Upper lobe of left lung (tissue), 6 donors: ENCODE results near the gene RASIP1. TPM values are rescaled to one million over a fixed set of nuclear protein-coding genes. Genes with fewer than 3 reads are reported as not detected.
A peak's percentile ranks its signal among the peaks of the same experiment; 100 is the strongest.

Source experiments
- ATAC-seq, 2 donors: fragments of 200-7000 bp; cut with Tn5 transposase; one replicate each; pipeline ENCODE4 v1.9.1; 2022; ENCODE audit warnings: mild to moderate bottlenecking in 2 of 2, moderate library complexity in 2 of 2; ENCODE audit not compliant: low FRiP score in 2 of 2
- DNase-seq, 2 donors: peaks; one replicate each; pipeline ENCODE4 v3.0.0-alpha.2; 2019 to 2020
- H3K27ac ChIP-seq, 4 donors: fragments of 200-600 bp; sonication (generic); one replicate each; pipeline ENCODE4 v1.5.1; 2016 to 2019
- H3K27me3 ChIP-seq, 4 donors: fragments of 200-600 bp; sonication (generic); one replicate each; pipeline ENCODE4 v1.5.1; 2017 to 2019
- H3K36me3 ChIP-seq, 4 donors: fragments of 200-600 bp; sonication (generic); one replicate each; pipeline ENCODE4 v1.5.1; 2016 to 2019
- H3K4me1 ChIP-seq, 4 donors: fragments of 200-600 bp; sonication (generic); one replicate each; pipeline ENCODE4 v1.5.1; 2018 to 2019
- H3K4me3 ChIP-seq, 4 donors: fragments of 200-600 bp; sonication (generic); one replicate each; pipeline ENCODE4 v1.5.1; 2017 to 2019; ENCODE audit warnings: mild to moderate bottlenecking in 2 of 4, moderate library complexity in 1 of 4
- H3K9me3 ChIP-seq, 4 donors: fragments of 200-600 bp; sonication (generic); one replicate each; pipeline ENCODE4 v1.5.1; 2018 to 2019
- EP300 ChIP-seq, 4 donors: sonication (generic); formaldehyde crosslinking; IDR thresholded peaks; one replicate each; pipeline ENCODE4 v1.5.1; 2017; ENCODE audit warnings: antibody characterized with exemption in 4 of 4, control low read depth in 2 of 4
- POLR2A ChIP-seq, 4 donors: fragments of 450-650 bp; IDR thresholded peaks; one replicate each; pipeline ENCODE4 v1.5.1; 2016 to 2017; ENCODE audit warnings: antibody characterized with exemption in 4 of 4, mild to moderate bottlenecking in 2 of 4
- POLR2AphosphoS5 ChIP-seq, 2 donors: sonication (generic); formaldehyde crosslinking; IDR thresholded peaks; one replicate each; pipeline ENCODE4 v1.5.1; 2017; ENCODE audit warnings: antibody characterized with exemption in 2 of 2
- WGBS, 2 donors: methylation state at CpG; one replicate each; pipeline ENCODE4 v1.1.5; 2017 to 2018; 5-methylcytosine and 5-hydroxymethylcytosine counted together
- total RNA-seq, 6 donors: library from RNA; depleted of rRNA in 4 of 6; stranded (reverse); fragments of >200 nt in 4 of 6; gene quantifications; one replicate each; pipeline versions ENCODE4 v1.1.0 to v1.2.1, GENCODE V29; 2016 to 2021
- TF ChIP-seq, protein P1 (sequence below), 6 experiments: fragments of 450-650 bp in 4 of 6; fragments of 200-600 bp in 2 of 6; sonication (generic) in 2 of 6; IDR thresholded peaks; one replicate each; pipeline ENCODE4 v1.5.1; 2016 to 2019; ENCODE audit warnings: antibody characterized with exemption in 6 of 6
- donor health status: DM: no; HTN: no; CAD: no; lungs with moderate emphysema.
- donor health status: DM: no; HTN: yes; CAD: no; lungs with severe emphysema.

Gene RASIP1
- total RNA-seq, 6 donors from 2014 or later = 14.7 to 74.4 (median 26.3) TPM

- Histone ChIP-seq H3K27me3 (no peaks in the 10 kb centered on the region), H3K27ac (peak overlapping the region in 3 of 4 donors; percentile 83 to 87 (median 87)), H3K4me3 (no peak overlapping the region), H3K9me3 (peaks cover 0 to 4% (median 0%) of the 10 kb centered on the region in 4 donors), H3K36me3 (peaks cover 0 to 6% (median 0%) of the 10 kb centered on the region in 4 donors), H3K4me1 (peaks cover 42 to 67% (median 53%) of the 10 kb centered on the region in 4 donors)
- DNase-seq (peak in 1 of 2 donors; percentile 75), ATAC-seq (no peak)
- WGBS, 2 donors = 70 to 71% methylated on average over 13 to 19 of the region's 19 CpGs
- no peak for TF ChIP-seq EP300 (IDR thresholded peaks at IDR 0.05)
Measured at GRCh38 chr19:48715681-48716171, 24.7 kb downstream of the RASIP1 start.

DNA sequence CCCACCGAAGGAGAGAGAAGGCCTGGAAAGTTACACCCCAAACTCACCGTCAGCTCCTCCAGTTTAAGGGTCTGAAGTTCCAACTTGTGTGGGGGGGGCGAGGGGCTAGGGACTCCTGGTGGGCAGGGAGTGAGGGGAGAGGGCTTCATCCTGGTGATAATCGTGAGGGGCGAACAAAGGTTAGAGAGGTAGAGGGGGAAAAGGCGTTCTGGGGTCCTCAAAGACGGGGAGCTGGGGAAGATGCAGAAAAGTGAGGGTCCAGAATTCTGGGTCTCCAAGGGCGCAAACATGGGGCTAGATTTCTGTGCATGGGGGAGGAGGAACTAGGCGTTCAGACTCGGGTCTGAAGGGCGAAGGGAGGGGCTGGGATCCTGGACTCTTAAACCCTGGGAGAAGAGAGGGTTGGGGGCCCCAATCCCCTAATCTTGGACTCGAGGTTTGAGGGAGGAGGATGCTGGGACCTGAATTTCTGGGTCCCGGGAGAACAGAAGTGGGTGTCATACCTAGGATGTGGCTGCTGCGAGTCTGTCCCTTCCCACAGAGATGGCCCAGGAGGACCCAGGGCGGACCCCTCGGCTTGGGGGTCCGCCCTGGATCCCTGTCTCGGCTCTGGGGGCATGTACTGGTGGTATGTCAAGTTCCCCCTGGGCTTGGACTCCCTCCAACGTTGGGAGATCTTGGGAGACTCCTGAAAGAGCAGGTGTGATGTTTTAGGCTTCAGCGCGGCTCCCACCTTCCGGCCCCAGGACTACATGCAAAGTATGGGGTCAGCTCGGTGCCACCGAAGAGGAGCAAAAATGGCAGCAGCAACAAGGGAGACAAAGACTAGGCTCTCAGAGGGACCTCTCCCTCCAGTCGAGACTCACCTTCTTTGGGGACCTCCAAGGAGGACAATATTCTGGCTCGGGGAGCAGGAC is 25.4 kb downstream of the RASIP1 start:
- no peak for ATAC-seq

DNA sequence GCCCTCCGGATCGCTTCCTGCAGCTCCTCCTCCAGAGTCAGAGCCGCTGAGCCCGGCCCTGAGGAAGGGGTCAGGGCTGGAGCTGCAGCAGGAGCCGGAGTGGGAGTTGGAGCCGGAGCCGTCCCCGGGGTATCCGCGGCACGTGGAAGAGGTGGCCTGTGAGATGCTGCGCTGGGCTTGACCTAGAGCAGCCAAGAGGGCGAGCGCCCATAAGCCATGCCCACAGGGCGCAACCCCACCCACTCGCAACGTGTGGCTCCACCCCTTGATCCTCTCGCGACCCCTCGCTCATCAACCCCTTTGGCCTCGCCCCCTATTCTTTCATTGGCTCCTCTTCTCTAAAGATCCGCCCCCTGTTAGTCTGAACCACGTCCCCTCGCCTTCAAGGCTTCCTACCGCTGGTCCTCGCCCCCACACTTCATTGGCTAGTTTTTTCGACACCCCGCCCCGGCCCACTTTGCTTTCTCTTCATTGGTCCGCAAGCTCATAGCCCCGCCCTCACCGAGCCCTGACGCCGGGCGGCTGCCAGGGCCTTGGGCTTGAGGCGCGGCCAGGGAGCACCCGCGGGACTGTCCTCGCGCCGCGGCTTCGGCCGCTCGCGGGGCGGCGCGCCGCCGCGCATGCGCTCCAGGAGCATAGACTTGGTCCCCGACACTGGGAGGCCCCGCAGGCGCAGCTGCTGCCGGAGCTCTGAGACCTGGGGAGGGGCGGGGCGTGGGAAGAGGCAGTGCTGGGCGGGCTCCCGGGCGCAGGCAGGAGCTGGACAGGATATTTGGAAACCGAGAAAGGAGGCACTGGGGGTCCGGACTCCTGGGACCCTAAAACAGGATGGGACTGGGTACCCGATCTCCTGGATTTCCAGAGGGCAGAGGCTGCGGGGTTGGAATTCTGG is 26.3 kb downstream of the RASIP1 start:
- H3K27ac ChIP-seq = peak overlapping the region; percentile 57 to 87 (median 85)
- peak overlapping the region; percentile 59 to 77 (median 67) for H3K4me3 ChIP-seq
- peak; percentile 96 to 97 for ATAC-seq
- no peaks in the 10 kb centered on the region for H3K27me3 ChIP-seq
- H3K4me1 ChIP-seq = peaks cover 29 to 52% (median 41%) of the 10 kb centered on the region in 4 donors
- WGBS, 2 donors = 0 to 2% methylated on average over 28 to 43 of the region's 67 CpGs
- peaks cover 0 to 4% (median 0%) of the 10 kb centered on the region in 4 donors for H3K9me3 ChIP-seq
- peak; percentile 98 to 99 for DNase-seq
- TF ChIP-seq POLR2AphosphoS5 (IDR thresholded peaks at IDR 0.05) = peak in 1 of 2 donors; percentile 42
- peak in 1 of 4 donors; percentile 67 for TF ChIP-seq POLR2A (IDR thresholded peaks at IDR 0.05)
- TF ChIP-seq, protein P1, sequence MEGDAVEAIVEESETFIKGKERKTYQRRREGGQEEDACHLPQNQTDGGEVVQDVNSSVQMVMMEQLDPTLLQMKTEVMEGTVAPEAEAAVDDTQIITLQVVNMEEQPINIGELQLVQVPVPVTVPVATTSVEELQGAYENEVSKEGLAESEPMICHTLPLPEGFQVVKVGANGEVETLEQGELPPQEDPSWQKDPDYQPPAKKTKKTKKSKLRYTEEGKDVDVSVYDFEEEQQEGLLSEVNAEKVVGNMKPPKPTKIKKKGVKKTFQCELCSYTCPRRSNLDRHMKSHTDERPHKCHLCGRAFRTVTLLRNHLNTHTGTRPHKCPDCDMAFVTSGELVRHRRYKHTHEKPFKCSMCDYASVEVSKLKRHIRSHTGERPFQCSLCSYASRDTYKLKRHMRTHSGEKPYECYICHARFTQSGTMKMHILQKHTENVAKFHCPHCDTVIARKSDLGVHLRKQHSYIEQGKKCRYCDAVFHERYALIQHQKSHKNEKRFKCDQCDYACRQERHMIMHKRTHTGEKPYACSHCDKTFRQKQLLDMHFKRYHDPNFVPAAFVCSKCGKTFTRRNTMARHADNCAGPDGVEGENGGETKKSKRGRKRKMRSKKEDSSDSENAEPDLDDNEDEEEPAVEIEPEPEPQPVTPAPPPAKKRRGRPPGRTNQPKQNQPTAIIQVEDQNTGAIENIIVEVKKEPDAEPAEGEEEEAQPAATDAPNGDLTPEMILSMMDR (IDR thresholded peaks at IDR 0.05) = no peak
- no peaks in the 10 kb centered on the region for H3K36me3 ChIP-seq

More for the DNA sequence above, 25.4 kb downstream of the RASIP1 start:
- TF ChIP-seq, protein P1 (IDR thresholded peaks at IDR 0.05) = no peak
- no peak for TF ChIP-seq EP300 (IDR thresholded peaks at IDR 0.05)
- TF ChIP-seq POLR2AphosphoS5 (IDR thresholded peaks at IDR 0.05) = no peak
- TF ChIP-seq POLR2A (IDR thresholded peaks at IDR 0.05) = no peak
- 67 to 69% methylated on average over 24 to 25 of the region's 26 CpGs for WGBS, 2 donors
- peaks cover 37 to 60% (median 48%) of the 10 kb centered on the region in 4 donors for H3K4me1 ChIP-seq
- peak overlapping the region; percentile 3 to 77 (median 66) for H3K4me3 ChIP-seq
- H3K36me3 ChIP-seq = no peaks in the 10 kb centered on the region
- H3K9me3 ChIP-seq = peaks cover 0 to 4% (median 0%) of the 10 kb centered on the region in 4 donors
- peak overlapping the region; percentile 57 to 87 (median 85) for H3K27ac ChIP-seq
- H3K27me3 ChIP-seq = no peaks in the 10 kb centered on the region
- DNase-seq = peak in 1 of 2 donors; percentile 33

GRCh38 chr19:48713041-48713863 is 27.2 kb downstream of the RASIP1 start:
- ATAC-seq (no peak), DNase-seq (peak in 1 of 2 donors; percentile 36)
- peaks cover 23 to 46% (median 34%) of the 10 kb centered on the region in 4 donors for H3K4me1 ChIP-seq
- H3K27ac ChIP-seq = peak overlapping the region in 3 of 4 donors; percentile 53 to 87 (median 59)
- H3K9me3 ChIP-seq = peaks cover 0 to 4% (median 0%) of the 10 kb centered on the region in 4 donors
- whole genome bisulfite sequencing, 2 donors = 20 to 24% methylated on average over 13 to 25 of the region's 25 CpGs
- H3K27me3 ChIP-seq = no peaks in the 10 kb centered on the region
- TF ChIP-seq, protein P1 (IDR thresholded peaks at IDR 0.05) = peak in 1 of 6 experiments; percentile 24
- TF ChIP-seq EP300 (IDR thresholded peaks at IDR 0.05) (no peak), POLR2A (IDR thresholded peaks at IDR 0.05) (no peak), POLR2AphosphoS5 (IDR thresholded peaks at IDR 0.05) (no peak)
- no peaks in the 10 kb centered on the region for H3K36me3 ChIP-seq
- peak overlapping the region; percentile 59 to 77 (median 67) for H3K4me3 ChIP-seq
